ENCODE results near the gene DMWD.

The DMWD gene

GRCh38 chr19:45792470-45793177 lies at the start of gene DMWD:
TSS of gene DMWD (minus strand) at chr19:45792845. CDS start at chr19:45792756, 89 bp downstream.
- H3K4me3 ChIP-seq (ENCODE audit: low read depth, low read length): peak within 1 kb of the TSS; percentile 72
- peak; percentile 69 for DNase-seq (ENCODE audit: low read depth)
- no peak for TF ChIP-seq CTCF (IDR thresholded peaks at IDR 0.05; ENCODE audit: control insufficient read depth, extremely low read depth, insufficient read depth)

GRCh38 chr19:45842198-45842597 lies 49.6 kb upstream of the DMWD start:
- TF ChIP-seq CTCF (IDR thresholded peaks at IDR 0.05; ENCODE audit: control insufficient read depth, extremely low read depth, insufficient read depth): no peak
- no peak overlapping the region for H3K4me3 ChIP-seq (ENCODE audit: low read depth, low read length)
- DNase-seq (ENCODE audit: low read depth): no peak

- no peak overlapping the region for H3K4me3 ChIP-seq (ENCODE audit: low read depth, low read length)
- no peak for TF ChIP-seq CTCF (IDR thresholded peaks at IDR 0.05; ENCODE audit: control insufficient read depth, extremely low read depth, insufficient read depth)
- DNase-seq (ENCODE audit: low read depth): no peak
Observed at GRCh38 chr19:45834970-45835369, 42.3 kb upstream of the DMWD start.

- no peak overlapping the region for H3K4me3 ChIP-seq (ENCODE audit: low read depth, low read length)
- no peak for TF ChIP-seq CTCF (IDR thresholded peaks at IDR 0.05; ENCODE audit: control insufficient read depth, extremely low read depth, insufficient read depth)
- DNase-seq (ENCODE audit: low read depth): no peak
Observed at GRCh38 chr19:45828945-45829344, 36.3 kb upstream of the DMWD start.

GRCh38 chr19:45828523-45828922 lies 35.9 kb upstream of the DMWD start:
- no peak for DNase-seq (ENCODE audit: low read depth)
- no peak for TF ChIP-seq CTCF (IDR thresholded peaks at IDR 0.05; ENCODE audit: control insufficient read depth, extremely low read depth, insufficient read depth)
- no peak overlapping the region for H3K4me3 ChIP-seq (ENCODE audit: low read depth, low read length)

- no peak for TF ChIP-seq CTCF (IDR thresholded peaks at IDR 0.05; ENCODE audit: control insufficient read depth, extremely low read depth, insufficient read depth)
- H3K4me3 ChIP-seq (ENCODE audit: low read depth, low read length): no peak overlapping the region
- no peak for DNase-seq (ENCODE audit: low read depth)
Observed at GRCh38 chr19:45827459-45828093, 34.9 kb upstream of the DMWD start.
